GM23248 (cell line): ENCODE measurements around the gene OPCML.

Experiments used
- EZH2 ChIP-seq: fragments of 200-600 bp; sonication (generic); IDR thresholded peaks from 2 replicates; pipeline ENCODE4 v1.6.1; 2018; ENCODE audit warnings: antibody characterized with exemption, mild to moderate bottlenecking; ENCODE audit not compliant: insufficient read depth, poor library complexity, severe bottlenecking
- EZH2phosphoT487 ChIP-seq: fragments of 200-600 bp; sonication (generic); IDR thresholded peaks from 2 replicates; pipeline ENCODE4 v1.6.1; 2018; ENCODE audit warnings: antibody characterized with exemption, moderate library complexity, mild to moderate bottlenecking, low read depth; ENCODE audit not compliant: insufficient read depth

DNA sequence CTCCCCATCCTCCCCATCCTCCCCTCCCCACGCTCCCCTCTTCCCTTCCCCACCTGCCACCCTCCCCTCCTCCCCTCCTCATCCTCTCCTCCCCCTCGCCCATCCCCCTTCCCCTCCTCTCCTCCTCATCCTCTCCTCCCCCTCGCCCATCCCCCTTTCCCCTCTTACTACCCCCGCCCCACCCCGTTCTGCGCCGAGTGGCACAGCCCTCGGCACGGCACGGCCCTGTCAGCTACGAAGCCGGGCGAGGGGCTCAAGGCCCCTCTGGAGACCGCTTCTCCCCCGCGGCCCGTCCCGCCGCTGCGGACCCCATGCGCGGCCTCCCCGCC, 449.9 kb downstream of the OPCML start:
- TF ChIP-seq EZH2phosphoT487 (no peak), EZH2 (no peak)
